SK-N-SH (cell line): ENCODE results near the gene DCBLD1.

Experiments used
- CTCF ChIP-seq: fragments of 200-600 bp; sonication (generic); IDR thresholded peaks from 2 replicates; pipeline ENCODE4 v1.6.1; 2017; ENCODE audit warnings: antibody characterized with exemption, mild to moderate bottlenecking, moderate library complexity
- RFX5 ChIP-seq: IDR thresholded peaks from 2 replicates; pipeline ENCODE4 v1.6.1; 2012; ENCODE audit warnings: mild to moderate bottlenecking, improper control_type of control experiment, low read length
- TCF12 ChIP-seq: IDR thresholded peaks from 2 replicates; pipeline ENCODE4 v1.4.0; 2012
- TF ChIP-seq, protein P1 (sequence below): IDR thresholded peaks from 2 replicates; pipeline ENCODE4 v1.4.0; 2012; ENCODE audit warnings: low read depth, borderline replicate concordance

GRCh38 chr6:117513778-117514365 lies 31.4 kb downstream of the DCBLD1 start:
- TF ChIP-seq CTCF (no peak), RFX5 (no peak), TCF12 (no peak)
- TF ChIP-seq, protein P1, sequence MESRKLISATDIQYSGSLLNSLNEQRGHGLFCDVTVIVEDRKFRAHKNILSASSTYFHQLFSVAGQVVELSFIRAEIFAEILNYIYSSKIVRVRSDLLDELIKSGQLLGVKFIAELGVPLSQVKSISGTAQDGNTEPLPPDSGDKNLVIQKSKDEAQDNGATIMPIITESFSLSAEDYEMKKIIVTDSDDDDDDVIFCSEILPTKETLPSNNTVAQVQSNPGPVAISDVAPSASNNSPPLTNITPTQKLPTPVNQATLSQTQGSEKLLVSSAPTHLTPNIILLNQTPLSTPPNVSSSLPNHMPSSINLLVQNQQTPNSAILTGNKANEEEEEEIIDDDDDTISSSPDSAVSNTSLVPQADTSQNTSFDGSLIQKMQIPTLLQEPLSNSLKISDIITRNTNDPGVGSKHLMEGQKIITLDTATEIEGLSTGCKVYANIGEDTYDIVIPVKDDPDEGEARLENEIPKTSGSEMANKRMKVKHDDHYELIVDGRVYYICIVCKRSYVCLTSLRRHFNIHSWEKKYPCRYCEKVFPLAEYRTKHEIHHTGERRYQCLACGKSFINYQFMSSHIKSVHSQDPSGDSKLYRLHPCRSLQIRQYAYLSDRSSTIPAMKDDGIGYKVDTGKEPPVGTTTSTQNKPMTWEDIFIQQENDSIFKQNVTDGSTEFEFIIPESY, result no peak
